Superior temporal gyrus (tissue), 1 donor: ENCODE data around the gene TACC2.
"Not testable (repeated sequence)": the region's sequence is repeated elsewhere in the genome, so short reads cannot be mapped to it uniquely, and the experiment has no call there.

Experiments used
- DNase-seq: peaks from one replicate; pipeline ENCODE4 v3.0.0-alpha.2; 2016; ENCODE audit errors: extremely low spot score

Gene TACC2

GRCh38 chr10:122022276-122022675 is 33.3 kb downstream of the TACC2 start:
- DNase-seq: no peak

DNA sequence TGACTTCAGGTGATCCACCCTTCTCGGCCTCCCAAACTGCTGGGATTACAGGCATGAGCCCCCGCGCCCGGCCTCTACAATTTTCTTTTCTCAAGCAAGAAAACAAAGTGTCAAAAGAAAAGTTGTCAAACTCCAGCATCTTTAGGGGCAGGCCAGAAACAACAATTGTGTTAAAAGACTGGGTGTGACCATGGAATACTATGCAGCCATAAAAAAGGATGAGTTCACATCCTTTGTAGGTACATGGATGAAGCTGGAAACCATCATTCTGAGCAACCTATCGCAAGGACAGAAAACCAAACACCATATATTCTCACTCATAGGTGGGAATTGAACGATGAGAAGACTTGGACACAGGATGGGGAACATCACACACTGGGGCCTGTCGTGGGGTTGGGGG is 34.3 kb downstream of the TACC2 start:
- DNase-seq: not testable (repeated sequence)

DNA sequence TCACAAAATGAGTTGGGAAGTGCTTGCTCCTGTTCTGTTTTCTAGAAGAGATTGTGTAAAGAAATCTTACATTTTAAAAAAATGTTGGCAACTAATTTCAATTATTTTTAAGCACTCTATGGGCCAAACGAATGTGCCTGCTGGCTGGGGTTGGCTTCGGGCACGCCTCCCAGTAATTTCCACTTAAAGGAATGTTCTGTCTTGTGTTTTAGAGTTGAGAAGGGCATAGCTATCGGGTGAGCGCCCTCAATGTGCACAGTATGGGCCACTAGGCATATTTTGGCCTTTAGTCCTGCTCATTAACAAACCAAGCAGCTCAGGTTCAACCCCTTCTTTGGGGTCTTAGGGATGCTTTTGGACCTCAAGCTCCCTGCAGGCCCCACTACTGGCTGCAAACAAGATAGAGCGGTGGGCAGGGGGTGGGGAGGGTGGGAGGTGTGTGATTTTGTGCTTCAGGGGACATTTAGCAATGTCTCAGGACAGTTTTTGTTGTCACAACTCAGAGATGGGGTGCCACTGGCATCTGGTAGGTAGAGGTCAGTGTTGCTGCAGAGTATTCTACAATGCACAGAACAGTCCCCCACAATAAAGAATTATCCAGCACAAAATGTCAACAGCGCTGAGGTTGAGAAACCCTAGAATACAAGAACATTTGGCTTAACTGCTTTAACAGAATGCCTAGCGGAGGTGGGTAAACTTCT is 40.7 kb downstream of the TACC2 start:
- DNase-seq: no peak

- no peak for DNase-seq
Observed at GRCh38 chr10:122030200-122030552, 41.2 kb downstream of the TACC2 start.

DNA sequence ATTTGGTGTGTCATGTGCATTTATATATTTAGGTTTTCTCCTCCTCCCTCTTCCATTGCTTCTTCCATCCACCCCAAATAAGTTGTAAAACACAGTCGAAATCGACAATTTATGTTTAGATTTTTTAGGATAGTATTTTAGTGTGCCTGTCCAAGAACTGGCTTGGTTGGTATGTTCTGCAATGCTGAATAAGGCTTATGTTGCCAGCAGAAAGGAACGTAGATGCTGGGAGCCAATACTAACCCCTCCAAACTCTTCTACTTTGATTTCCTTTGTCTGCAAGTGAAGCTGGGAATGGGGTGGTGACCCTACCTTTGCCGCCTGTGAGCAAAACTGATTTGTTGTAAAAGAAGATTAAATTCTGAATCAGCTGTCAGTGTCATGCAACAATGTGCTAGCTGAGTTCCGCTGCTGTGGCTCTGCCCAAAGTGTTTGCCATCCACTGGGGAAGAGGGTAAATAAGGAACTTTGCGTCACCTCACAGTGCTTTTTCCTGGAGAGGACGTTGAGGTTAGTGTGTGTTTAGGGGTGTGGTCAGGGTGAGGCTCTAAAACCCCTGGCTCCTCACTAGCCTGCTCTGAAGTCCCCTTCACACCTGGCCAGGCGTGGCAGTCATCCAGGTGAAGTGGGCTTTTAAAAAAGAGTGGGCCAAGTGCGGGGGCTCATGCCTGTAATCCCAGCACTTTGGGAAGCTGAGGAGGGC is 44.4 kb downstream of the TACC2 start:
- DNase-seq: no peak

- DNase-seq: no peak
Observed at GRCh38 chr10:122034149-122034756, 45.3 kb downstream of the TACC2 start.

DNA sequence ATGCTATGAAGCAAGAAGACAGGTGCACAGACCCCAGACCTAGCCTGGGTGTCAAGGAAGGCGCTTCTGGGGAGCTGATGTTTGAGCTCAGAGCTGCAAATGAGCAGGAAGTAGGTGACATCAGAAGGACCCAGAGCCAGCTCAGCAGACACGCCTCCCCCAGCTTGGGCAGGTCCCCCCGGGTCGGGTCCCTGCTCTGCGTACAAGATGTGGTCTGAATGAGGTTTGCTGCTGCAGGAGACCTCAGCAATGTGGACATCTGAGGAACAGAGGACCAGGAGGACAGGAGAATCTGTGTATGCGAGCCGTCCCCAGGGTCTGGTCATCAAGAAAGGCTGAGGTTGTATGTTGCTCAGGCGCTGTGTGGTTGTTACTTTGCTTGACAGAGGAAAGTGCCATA is 51.8 kb downstream of the TACC2 start:
- DNase-seq: no peak

DNA sequence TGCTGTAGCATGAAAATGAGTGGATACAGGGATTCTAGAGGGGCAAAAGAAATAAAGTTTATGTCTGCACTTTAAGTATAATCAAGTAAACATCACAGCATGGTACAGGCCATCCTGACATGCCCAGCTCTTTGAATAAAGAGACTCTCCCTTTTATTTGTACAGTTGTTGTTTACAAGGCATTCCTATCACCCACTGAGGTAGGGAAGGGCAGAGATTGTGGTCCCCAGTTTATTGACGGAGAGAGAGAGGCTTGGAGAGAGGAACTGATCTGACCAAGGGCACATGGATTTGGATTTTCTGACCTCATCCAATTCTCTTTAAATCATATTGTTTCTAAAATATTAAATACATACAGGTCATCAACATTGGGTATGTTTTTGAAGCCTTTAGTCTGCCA is 53.9 kb downstream of the TACC2 start:
- no peak for DNase-seq

DNA sequence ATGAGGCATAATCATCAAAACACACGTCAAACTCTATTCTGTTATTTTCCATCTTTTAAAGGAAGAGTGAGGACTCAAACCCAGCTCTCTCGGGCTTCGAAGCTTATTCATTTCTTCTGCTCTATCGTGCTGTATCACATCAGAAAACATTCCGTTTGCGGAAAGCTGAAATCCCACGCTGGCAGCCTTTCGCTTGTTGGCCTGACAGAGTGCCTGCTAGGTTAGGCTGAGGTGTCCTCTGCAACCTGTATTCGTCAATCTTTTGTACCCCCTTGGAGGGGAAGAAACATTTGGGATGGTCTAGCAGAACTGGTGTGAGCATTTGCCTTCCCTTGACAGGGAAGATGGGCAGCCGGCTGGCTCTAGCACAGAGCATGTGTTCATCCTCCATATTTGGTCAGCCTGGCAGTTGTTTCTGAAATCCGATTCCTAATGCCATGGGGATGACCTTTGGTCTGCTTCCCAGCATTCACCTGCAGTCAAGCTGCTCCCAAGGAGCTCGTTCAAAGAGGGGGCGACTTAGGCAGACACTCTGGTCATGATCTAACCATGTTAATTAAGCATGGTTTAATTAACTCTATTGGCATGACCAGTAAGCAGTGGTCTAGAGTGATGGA is 55.2 kb downstream of the TACC2 start:
- no peak for DNase-seq

DNA sequence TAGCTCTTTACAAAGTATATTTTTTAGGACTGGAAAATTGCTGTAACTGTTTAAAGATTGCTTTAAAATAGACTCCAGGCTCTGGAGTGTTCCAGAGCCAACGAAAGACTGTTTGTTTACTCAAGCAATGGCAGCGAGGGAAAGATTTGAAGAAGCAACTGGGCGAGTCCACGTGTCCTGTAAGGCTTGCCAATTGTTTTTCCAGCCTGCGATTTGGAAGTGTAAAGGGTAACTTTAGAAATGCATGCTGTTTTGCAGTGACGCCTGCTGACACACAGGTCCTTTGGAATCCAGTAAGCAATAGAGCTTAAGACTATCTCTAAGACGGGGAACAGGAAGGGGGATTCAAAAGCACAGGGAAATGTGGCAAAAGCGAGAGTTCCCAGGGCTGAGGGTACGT is 55.8 kb downstream of the TACC2 start:
- no peak for DNase-seq

GRCh38 chr10:122045212-122045611 is 56.2 kb downstream of the TACC2 start:
- no peak for DNase-seq

DNA sequence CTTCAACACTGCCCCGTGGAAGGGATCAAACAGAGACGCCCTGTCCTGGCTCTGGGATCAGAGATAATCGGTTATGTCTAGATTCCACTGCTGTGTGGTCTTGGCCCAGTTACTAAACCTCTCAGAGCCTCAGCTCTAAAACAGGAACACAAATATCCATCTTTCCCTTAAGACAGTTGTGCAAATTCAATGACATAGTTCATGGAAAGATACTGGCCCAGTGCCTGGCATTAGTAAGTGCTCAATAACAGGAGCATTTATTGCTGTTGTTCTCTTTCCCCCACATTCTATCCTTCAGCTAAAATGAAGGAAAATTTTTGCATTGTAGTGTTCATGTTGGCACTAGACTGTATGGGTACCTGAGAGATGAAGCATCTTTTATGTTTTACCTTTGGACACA is 58.6 kb downstream of the TACC2 start:
- DNase-seq: no peak

- DNase-seq: no peak
Observed at GRCh38 chr10:122049076-122049475, 60.1 kb downstream of the TACC2 start.

GRCh38 chr10:122050311-122050710 is 61.3 kb downstream of the TACC2 start:
- DNase-seq: no peak

DNA sequence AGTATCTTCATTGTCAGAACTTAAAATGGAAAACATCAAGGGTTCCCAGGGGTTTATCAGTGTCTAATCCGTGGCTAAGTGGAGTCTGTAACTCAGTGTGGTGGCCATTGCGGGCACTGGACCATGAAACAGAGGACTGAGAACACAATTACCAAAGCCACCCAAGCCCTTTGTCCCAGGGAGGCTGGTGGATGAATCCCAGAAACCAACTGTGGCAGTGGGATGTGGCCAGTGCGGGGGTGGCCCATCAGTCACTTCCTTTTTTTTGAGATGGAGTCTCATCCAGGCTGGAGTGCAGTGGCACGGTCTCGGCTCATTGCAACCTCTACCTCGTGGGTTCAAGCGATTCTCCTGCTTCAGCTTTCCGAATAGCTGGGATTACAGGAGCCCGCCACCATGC is 61.8 kb downstream of the TACC2 start:
- DNase-seq: no peak

DNA sequence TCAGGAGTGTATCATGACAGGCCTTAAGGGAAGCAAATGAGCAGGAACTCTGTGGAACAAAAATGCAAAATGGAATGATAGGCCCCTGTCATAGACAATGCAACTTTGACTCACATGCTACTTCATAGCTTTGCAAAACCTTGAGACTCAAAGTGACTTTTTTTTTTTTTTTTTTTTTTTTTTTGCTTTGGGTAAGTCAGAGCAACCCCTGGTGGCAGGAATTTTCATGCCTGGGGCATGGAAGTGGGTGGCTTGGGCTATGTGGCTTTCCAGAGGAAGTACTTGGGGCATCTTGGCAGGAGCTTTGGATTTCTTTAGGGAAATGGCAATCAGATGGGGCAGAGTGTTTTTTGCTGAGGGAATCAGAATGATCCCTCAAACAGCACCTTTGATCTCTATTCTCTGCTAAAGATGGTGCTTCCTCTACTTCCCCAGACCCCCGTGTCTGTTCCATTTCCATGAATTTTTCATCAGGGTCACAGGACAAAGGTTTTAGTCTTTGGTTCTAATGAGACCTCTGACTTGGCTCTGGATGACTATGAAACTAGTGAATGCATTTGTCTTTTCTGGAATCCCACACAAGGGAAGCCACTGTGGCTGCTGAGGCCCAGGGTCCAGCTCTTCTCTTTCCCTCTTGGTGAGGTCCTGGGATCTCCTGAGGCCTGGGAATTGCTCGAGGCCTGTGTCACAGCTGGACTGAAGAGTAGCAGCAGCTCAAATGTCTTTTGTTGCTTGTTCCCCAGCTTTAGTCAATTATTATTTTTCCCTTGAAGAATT is 62.8 kb downstream of the TACC2 start:
- DNase-seq: no peak

- no peak for DNase-seq
Observed at GRCh38 chr10:122052701-122053100, 63.7 kb downstream of the TACC2 start.

DNA sequence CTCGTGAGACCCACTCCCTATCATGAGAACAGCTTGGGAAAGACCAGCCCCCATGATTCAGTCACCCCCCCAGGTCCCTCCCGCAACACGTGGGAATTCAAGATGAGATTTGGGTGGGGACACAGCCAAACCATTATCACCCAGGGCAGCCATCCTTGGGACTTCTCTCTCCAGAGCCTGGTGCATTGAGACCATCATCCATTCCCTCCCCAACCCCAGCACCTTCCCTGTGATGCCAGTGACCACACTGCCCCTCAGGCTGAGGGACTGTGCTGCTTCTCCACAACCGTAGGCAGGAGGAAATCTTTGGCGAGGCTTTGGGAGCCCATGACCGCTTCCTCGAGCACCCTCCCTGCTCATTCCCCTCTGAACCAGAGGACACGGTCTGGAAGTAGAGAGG is 64.4 kb downstream of the TACC2 start:
- no peak for DNase-seq

GRCh38 chr10:122054048-122055025 is 65.4 kb downstream of the TACC2 start:
- DNase-seq: no peak

GRCh38 chr10:122055252-122055651 is 66.3 kb downstream of the TACC2 start:
- DNase-seq: no peak
